ENCODE results near the gene TOP1. TPM values are rescaled to one million over a fixed set of nuclear protein-coding genes. Genes with fewer than 3 reads are reported as not detected.
"Not testable (repeated sequence)": the region's sequence is repeated elsewhere in the genome, so short reads cannot be mapped to it uniquely, and the experiment has no call there.

Gene TOP1
- total and polyA plus RNA-seq, 9 of the 15 experiments (the other 6 are each of a cell fraction or from before 2014, with no cell fraction given): 26.4 to 127 (median 39.6) TPM

DNA sequence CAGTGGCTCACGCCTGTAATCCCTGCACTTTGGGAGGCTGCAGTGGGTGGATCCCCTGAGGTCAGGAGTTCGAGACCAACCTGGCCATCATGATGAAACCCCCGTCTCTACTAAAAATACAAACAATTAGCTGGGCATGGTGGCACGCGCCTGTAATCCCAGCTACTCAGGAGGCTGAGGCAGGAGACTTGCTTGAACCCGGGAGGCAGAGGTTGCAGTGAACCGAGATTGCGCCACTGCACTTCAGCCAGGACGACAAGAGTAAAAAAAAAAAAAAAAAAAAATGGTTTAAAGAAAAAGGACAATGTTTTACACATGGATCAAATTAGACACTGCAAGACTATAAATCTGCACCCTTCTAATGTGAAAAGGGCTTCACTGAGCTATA lies 103.8 kb downstream of the TOP1 start:
- CTCF ChIA-PET (ENCODE audit: low intra/inter-chr PET ratio); H3K9me1 ChIP-seq (ENCODE audit: control insufficient read depth, insufficient read depth, low read length); H3K27me3 ChIP-seq (ENCODE audit: control insufficient read depth in 2 of 2, insufficient read depth in 2 of 2, low read length in 2 of 2); H3K9ac ChIP-seq (ENCODE audit: insufficient read depth in 1 of 2, low read depth in 2 of 2, low read length in 2 of 2); FAIRE-seq; ATAC-seq; H3K36me3 ChIP-seq (ENCODE audit: control insufficient read depth, insufficient read depth, low read length); H3K27ac ChIP-seq (ENCODE audit: extremely low read depth, low read depth, low read length); BruUV-seq (replicated peaks); intact Hi-C loops (cut with micrococcal nuclease); in situ Hi-C loops (cut with MboI); H3K4me2 ChIP-seq (ENCODE audit: insufficient read depth, low read length); H3K4me3 ChIP-seq; H4K20me1 ChIP-seq (replicated peaks; ENCODE audit: control insufficient read depth, insufficient read depth, low read length); DNase-seq (ENCODE audit: extremely low read depth in 1 of 4, low spot score in 3 of 4); H3K79me2 ChIP-seq (ENCODE audit: control insufficient read depth, insufficient read depth, low read length); H2AFZ ChIP-seq (ENCODE audit: low read depth, low read length); POLR2A ChIA-PET; H3K9me3 ChIP-seq (replicated peaks; ENCODE audit: control insufficient read depth, insufficient read depth, low read depth, low read length): not testable (repeated sequence)
- peaks cover 10 to 22% of the 10 kb centered on the region in 2 experiments; a peak in 4 of 5 replicates for H3K4me1 ChIP-seq (replicated peaks in 1 of 2; ENCODE audit: control insufficient read depth in 2 of 2, insufficient read depth in 2 of 2, low read length in 2 of 2)
- 0 out of 2 replicates have a peak, but pooled peaks have one; percentile 27 for TF ChIP-seq CEBPB (tag; IDR thresholded peaks at IDR 0.05)
- 62% methylated on average over 5 of the region's 9 CpGs for WGBS (ENCODE audit: insufficient coverage, low coverage, missing lambda C conversion rate)

DNA sequence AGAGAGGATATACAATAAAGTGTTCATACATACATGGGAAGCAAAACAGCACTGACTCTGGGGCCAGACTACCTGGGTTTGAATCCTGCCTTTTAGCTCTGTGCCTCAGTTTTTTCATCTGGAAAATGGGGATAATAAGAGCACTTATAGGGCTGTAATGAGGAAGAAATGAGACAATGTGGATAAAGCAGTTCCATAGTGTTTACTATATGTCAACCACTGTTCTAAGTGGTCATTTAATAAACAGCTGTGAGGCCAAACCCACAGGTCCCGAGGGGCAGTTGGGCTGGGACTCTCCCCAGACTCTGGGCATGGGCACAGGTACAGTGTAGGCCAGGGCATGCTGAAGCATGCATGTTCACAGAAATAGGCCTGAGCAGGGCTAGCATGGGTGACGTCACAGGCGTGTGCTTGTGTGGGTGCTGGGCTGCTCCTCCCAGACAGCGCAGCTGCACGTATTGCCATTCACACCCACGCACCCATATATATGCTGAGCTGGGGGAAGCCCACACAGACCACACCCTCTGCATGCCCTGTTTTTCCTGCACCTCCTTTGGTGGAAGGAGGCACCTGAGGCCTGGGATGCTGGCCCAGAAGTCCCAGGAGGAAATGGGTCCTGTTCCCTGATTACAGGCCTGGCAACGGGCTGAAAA lies 105.2 kb downstream of the TOP1 start:
- peaks cover 13% of the 10 kb centered on the region for H3K79me2 ChIP-seq (ENCODE audit: control insufficient read depth, insufficient read depth, low read length)
- WGBS (ENCODE audit: insufficient coverage, low coverage, missing lambda C conversion rate): 26% methylated on average over 7 of the region's 7 CpGs
- peak overlapping the region in 1 of 2 experiments; percentile 77; a peak in 2 of 4 replicates for H3K9ac ChIP-seq (ENCODE audit: insufficient read depth in 1 of 2, low read depth in 2 of 2, low read length in 2 of 2)
- no peaks in the 10 kb centered on the region for H3K36me3 ChIP-seq (ENCODE audit: control insufficient read depth, insufficient read depth, low read length)
- intact Hi-C loops (cut with micrococcal nuclease): loop anchor here (2.0 kb wide), 1 partner anchor 99 kb away; no protein-coding TSS in a partner anchor
- peaks cover 19 to 36% of the 10 kb centered on the region in 2 experiments; a peak in 4 of 5 replicates for H3K4me1 ChIP-seq (replicated peaks in 1 of 2; ENCODE audit: control insufficient read depth in 2 of 2, insufficient read depth in 2 of 2, low read length in 2 of 2)
- peak overlapping the region; percentile 16; the same call in 1 of the 2 replicates for H3K4me2 ChIP-seq (ENCODE audit: insufficient read depth, low read length)
- no peak overlapping the region for H3K4me3 ChIP-seq
- ChIA-PET POLR2A (interaction anchor here (0.7 to 1.7 kb wide), 3 partner anchors 8 to 182 kb away, joined by 3 to 7 read pairs (median 3); no protein-coding TSS in a partner anchor), CTCF (ENCODE audit: low intra/inter-chr PET ratio) (no interaction called here)
- no peaks in the 10 kb centered on the region; the same call in 1 of the 2 replicates for H4K20me1 ChIP-seq (replicated peaks; ENCODE audit: control insufficient read depth, insufficient read depth, low read length)
- no peaks in the 10 kb centered on the region for H3K9me3 ChIP-seq (replicated peaks; ENCODE audit: control insufficient read depth, insufficient read depth, low read depth, low read length)
- in situ Hi-C loops (cut with MboI): no loop called here
- H3K27me3 ChIP-seq (ENCODE audit: control insufficient read depth in 2 of 2, insufficient read depth in 2 of 2, low read length in 2 of 2): no peaks in the 10 kb centered on the region
- FAIRE-seq (peak; percentile 57), ATAC-seq (no peak), DNase-seq (ENCODE audit: extremely low read depth in 1 of 4, low spot score in 3 of 4) (peak; percentile 67 to 76 (median 73))
- BruUV-seq (replicated peaks): no TSS peak
- H2AFZ ChIP-seq (ENCODE audit: low read depth, low read length): peak overlapping the region; percentile 34
- no peaks in the 10 kb centered on the region for H3K9me1 ChIP-seq (ENCODE audit: control insufficient read depth, insufficient read depth, low read length)
- no peak overlapping the region; the same call in 2 of the 3 replicates for H3K27ac ChIP-seq (ENCODE audit: extremely low read depth, low read depth, low read length)
- TF ChIP-seq SAP30 (IDR thresholded peaks at IDR 0.05; ENCODE audit: borderline replicate concordance, insufficient read depth, low read depth, low read length, poor library complexity, severe bottlenecking) (no peak), KDM1A (IDR thresholded peaks at IDR 0.05) (peak in 1 of 2 experiments; percentile 81), ZNF224 (CRISPR knock-in tag; IDR thresholded peaks at IDR 0.05) (no peak), ATF7 (IDR thresholded peaks at IDR 0.05) (peak; percentile 76), CBX5 (IDR thresholded peaks at IDR 0.05; ENCODE audit: borderline replicate concordance, low read depth) (no peak), ATF1 (CRISPR knock-in tag; IDR thresholded peaks at IDR 0.05) (no peak), ATF1 (tag; IDR thresholded peaks at IDR 0.05) (peak; percentile 89), JUN (IDR thresholded peaks at IDR 0.05; ENCODE audit: borderline replicate concordance, low read depth, low read length) (no peak), JUN (CRISPR knock-in tag; IDR thresholded peaks at IDR 0.05; ENCODE audit: borderline replicate concordance) (no peak), BDP1 (IDR thresholded peaks at IDR 0.05; ENCODE audit: insufficient read depth, insufficient read length) (no peak), ZNF76 (CRISPR knock-in tag; IDR thresholded peaks at IDR 0.05; ENCODE audit: borderline replicate concordance) (no peak), RCOR1 (IDR thresholded peaks at IDR 0.05; ENCODE audit: borderline replicate concordance in 1 of 2, low read depth in 2 of 2, low read length in 2 of 2) (0 out of 4 replicates have a peak, but pooled peaks of 1 of the 2 experiments have one; percentile 10), NCOA2 (IDR thresholded peaks at IDR 0.05; ENCODE audit: partially characterized antibody in 2 of 2) (no peak), CTBP1 (IDR thresholded peaks at IDR 0.05; ENCODE audit: borderline replicate concordance) (no peak)
- TF ChIP-seq, protein P1, sequence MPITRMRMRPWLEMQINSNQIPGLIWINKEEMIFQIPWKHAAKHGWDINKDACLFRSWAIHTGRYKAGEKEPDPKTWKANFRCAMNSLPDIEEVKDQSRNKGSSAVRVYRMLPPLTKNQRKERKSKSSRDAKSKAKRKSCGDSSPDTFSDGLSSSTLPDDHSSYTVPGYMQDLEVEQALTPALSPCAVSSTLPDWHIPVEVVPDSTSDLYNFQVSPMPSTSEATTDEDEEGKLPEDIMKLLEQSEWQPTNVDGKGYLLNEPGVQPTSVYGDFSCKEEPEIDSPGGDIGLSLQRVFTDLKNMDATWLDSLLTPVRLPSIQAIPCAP (CRISPR knock-in tag; IDR thresholded peaks at IDR 0.05; ENCODE audit: borderline replicate concordance): no peak
